ENCODE measurements around the gene LHCGR. TPM values are rescaled to one million over a fixed set of nuclear protein-coding genes. Genes with fewer than 3 reads are reported as not detected.

The LHCGR gene
- total RNA-seq, 1 experiment from 2014 or later: not detected

- Histone ChIP-seq H3K27me3 (ENCODE audit: control insufficient read depth, insufficient read depth, low read length) (no peaks in the 10 kb centered on the region), H3K27ac (ENCODE audit: low read length) (no peak overlapping the region), H3K4me3 (ENCODE audit: low read depth in 2 of 2, low read length in 2 of 2) (no peak overlapping the region), H3K36me3 (ENCODE audit: control insufficient read depth, insufficient read depth, low read length) (no peaks in the 10 kb centered on the region), H3K9me3 (ENCODE audit: control insufficient read depth, insufficient read depth, low read depth, low read length) (no peaks in the 10 kb centered on the region), H3K4me1 (ENCODE audit: control insufficient read depth, insufficient read depth, low read length) (no peaks in the 10 kb centered on the region)
- ChIA-PET CTCF (no interaction called here), POLR2A (no interaction called here)
- TF ChIP-seq TCF7L2 (IDR thresholded peaks at IDR 0.05; ENCODE audit: low read depth, low read length) (no peak), SIN3A (IDR thresholded peaks at IDR 0.05; ENCODE audit: borderline replicate concordance, insufficient read depth, low read depth, low read length) (no peak), POLR2AphosphoS5 (IDR thresholded peaks at IDR 0.05; ENCODE audit: low read depth, low read length) (no peak), CTCF (IDR thresholded peaks at IDR 0.05) (no peak), REST (IDR thresholded peaks at IDR 0.05; ENCODE audit: insufficient read depth in 1 of 2, low read depth in 2 of 2, low read length in 1 of 2) (no peak)
- ATAC-seq: no peak
- no peak for DNase-seq (ENCODE audit: low read depth, low spot score)
- in situ Hi-C loops (cut with HindIII; ENCODE audit: low pct_unique_long_range_greater_than_20kb, low sequenced_read_pairs) (no loop called here), intact Hi-C loops (cut with micrococcal nuclease; ENCODE audit: unreplicated experiment) (loop anchor here (10.0 kb wide), 1 partner anchor 119 kb away; no protein-coding TSS in a partner anchor)
- BruUV-seq (replicated peaks): no TSS peak
These were observed 31.2 kb downstream of the LHCGR start for GRCh38 chr2:48724278-48724677.

GRCh38 chr2:48723129-48723528 is 32.4 kb downstream of the LHCGR start:
- no peak for ATAC-seq
- in situ Hi-C loops (cut with HindIII; ENCODE audit: low pct_unique_long_range_greater_than_20kb, low sequenced_read_pairs) (no loop called here), intact Hi-C loops (cut with micrococcal nuclease; ENCODE audit: unreplicated experiment) (loop anchor here (10.0 kb wide), 1 partner anchor 118 kb away; no protein-coding TSS in a partner anchor)
- Histone ChIP-seq H3K27ac (ENCODE audit: low read length) (no peak overlapping the region), H3K4me3 (ENCODE audit: low read depth in 2 of 2, low read length in 2 of 2) (no peak overlapping the region), H3K4me1 (ENCODE audit: control insufficient read depth, insufficient read depth, low read length) (no peaks in the 10 kb centered on the region), H3K9me3 (ENCODE audit: control insufficient read depth, insufficient read depth, low read depth, low read length) (no peaks in the 10 kb centered on the region), H3K27me3 (ENCODE audit: control insufficient read depth, insufficient read depth, low read length) (no peaks in the 10 kb centered on the region), H3K36me3 (ENCODE audit: control insufficient read depth, insufficient read depth, low read length) (no peaks in the 10 kb centered on the region)
- CTCF ChIA-PET: no interaction called here
- no TSS peak for BruUV-seq (replicated peaks)
- no peak for DNase-seq (ENCODE audit: low read depth, low spot score)
- TF ChIP-seq TCF7L2 (IDR thresholded peaks at IDR 0.05; ENCODE audit: low read depth, low read length): no peak
- TF ChIP-seq SIN3A (IDR thresholded peaks at IDR 0.05; ENCODE audit: borderline replicate concordance, insufficient read depth, low read depth, low read length): no peak
- TF ChIP-seq CTCF (IDR thresholded peaks at IDR 0.05): no peak
- no peak for TF ChIP-seq REST (IDR thresholded peaks at IDR 0.05; ENCODE audit: insufficient read depth in 1 of 2, low read depth in 2 of 2, low read length in 1 of 2)
- TF ChIP-seq POLR2AphosphoS5 (IDR thresholded peaks at IDR 0.05; ENCODE audit: low read depth, low read length): no peak
- POLR2A ChIA-PET: no interaction called here
